GM23338 (cell line): ENCODE data around the gene MCC. TPM values are rescaled to one million over a fixed set of nuclear protein-coding genes. Genes with fewer than 3 reads are reported as not detected.

Experiments
- ATAC-seq: fragments of 200-7000 bp; cut with Tn5 transposase; 3 replicates; pipeline ENCODE4 v1.9.1; 2020
- DNase-seq: peaks from one replicate; pipeline ENCODE4 v3.0.0-alpha.2; 2015; ENCODE audit warnings: low spot score
- H2AFZ ChIP-seq: fragments of 200-600 bp; sonication (generic); 2 replicates; pipeline ENCODE4 v1.8.0; 2016; ENCODE audit warnings: antibody characterized with exemption, mild to moderate bottlenecking, moderate library complexity
- H3F3A ChIP-seq: fragments of 200-600 bp; sonication (generic); replicated peaks from 2 replicates; pipeline ENCODE4 v1.8.0; 2017; ENCODE audit warnings: antibody characterized with exemption, mixed run types, low read depth
- H3K27ac ChIP-seq: fragments of 200-600 bp; sonication (generic); 2 replicates; pipeline ENCODE4 v1.6.1; 2016; ENCODE audit warnings: low read depth
- H3K27me3 ChIP-seq: fragments of 200-600 bp; sonication (generic); 2 replicates; pipeline ENCODE4 v1.8.0; 2016; ENCODE audit warnings: mild to moderate bottlenecking, mixed run types, moderate library complexity; ENCODE audit not compliant: insufficient read depth
- H3K36me3 ChIP-seq: fragments of 200-600 bp; sonication (generic); 2 replicates; pipeline ENCODE4 v1.8.0; 2016; ENCODE audit warnings: mild to moderate bottlenecking; ENCODE audit not compliant: insufficient read depth
- H3K4me1 ChIP-seq: fragments of 200-600 bp; sonication (generic); 2 replicates; pipeline ENCODE4 v1.8.0; 2016; ENCODE audit warnings: mild to moderate bottlenecking, moderate library complexity; ENCODE audit not compliant: insufficient read depth
- H3K4me2 ChIP-seq: fragments of 200-600 bp; sonication (generic); 2 replicates; pipeline ENCODE4 v1.7.1; 2017; ENCODE audit warnings: mixed run types
- H3K4me3 ChIP-seq: fragments of 200-600 bp; sonication (generic); 2 replicates; pipeline ENCODE4 v1.6.1; 2016; ENCODE audit warnings: mixed run types
- H3K79me2 ChIP-seq: fragments of 200-600 bp; sonication (generic); replicated peaks from 2 replicates; pipeline ENCODE4 v1.8.0; 2017; ENCODE audit warnings: mild to moderate bottlenecking; ENCODE audit not compliant: insufficient read depth
- H3K9me2 ChIP-seq: fragments of 200-600 bp; sonication (generic); 2 replicates; pipeline ENCODE4 v1.8.0; 2017; ENCODE audit not compliant: insufficient read depth
- H4K20me1 ChIP-seq: fragments of 200-600 bp; sonication (generic); replicated peaks from 2 replicates; pipeline ENCODE4 v1.8.0; 2017; ENCODE audit warnings: mild to moderate bottlenecking; ENCODE audit not compliant: insufficient read depth
- H3K27ac Mint-ChIP-seq: 2 replicates; pipeline ENCODE4 v1.8.0; 2020; ENCODE audit warnings: inconsistent platforms, mild to moderate bottlenecking, moderate library complexity, mixed read lengths
- H3K27me3 Mint-ChIP-seq: 3 replicates; pipeline ENCODE4 v1.8.0; 2022; ENCODE audit warnings: low read depth, mild to moderate bottlenecking, moderate library complexity, mixed read lengths, inconsistent platforms; ENCODE audit not compliant: insufficient read depth, poor library complexity
- H3K36me3 Mint-ChIP-seq: 3 replicates; pipeline ENCODE4 v1.8.0; 2021; ENCODE audit warnings: low read depth, mild to moderate bottlenecking, inconsistent platforms, moderate library complexity, mixed read lengths
- H3K4me1 Mint-ChIP-seq: 3 replicates; pipeline ENCODE4 v1.8.0; 2020; ENCODE audit warnings: mild to moderate bottlenecking, inconsistent platforms, mixed read lengths
- H3K4me3 Mint-ChIP-seq: 3 replicates; pipeline ENCODE4 v1.8.0; 2021; ENCODE audit warnings: moderate library complexity, mild to moderate bottlenecking, inconsistent platforms, mixed read lengths
- H3K9me3 Mint-ChIP-seq: 3 replicates; pipeline ENCODE4 v1.8.0; 2020; ENCODE audit warnings: moderate library complexity, mild to moderate bottlenecking, inconsistent platforms, mixed read lengths
- CREB1 ChIP-seq: fragments of 250-450 bp; sonication (Bioruptor Pico); IDR thresholded peaks from 2 replicates; pipeline ENCODE4 v1.5.0; 2020; ENCODE audit warnings: low read depth, mild to moderate bottlenecking, moderate library complexity
- EZH2 ChIP-seq: fragments of 200-600 bp; sonication (generic); IDR thresholded peaks from one replicate; pipeline ENCODE4 v1.8.0; 2017; ENCODE audit warnings: antibody characterized with exemption, mild to moderate bottlenecking, low read depth; ENCODE audit not compliant: unreplicated experiment
- EZH2phosphoT487 ChIP-seq: fragments of 200-600 bp; sonication (generic); IDR thresholded peaks from one replicate; pipeline ENCODE4 v1.8.1; 2018; ENCODE audit warnings: antibody characterized with exemption; ENCODE audit not compliant: unreplicated experiment
- JUNB ChIP-seq: IDR thresholded peaks from one replicate; pipeline ENCODE4 v1.6.1; 2016; ENCODE audit warnings: antibody characterized with exemption; ENCODE audit not compliant: unreplicated experiment
- NANOG ChIP-seq: IDR thresholded peaks from 2 replicates; pipeline ENCODE4 v1.6.1; 2016; ENCODE audit warnings: antibody characterized with exemption, borderline replicate concordance
- POLR2AphosphoS5 ChIP-seq: IDR thresholded peaks from 2 replicates; pipeline ENCODE4 v1.6.1; 2016; ENCODE audit warnings: antibody characterized with exemption, low read depth
- REST ChIP-seq: IDR thresholded peaks from one replicate; pipeline ENCODE4 v1.6.1; 2018; ENCODE audit warnings: antibody characterized with exemption; ENCODE audit not compliant: unreplicated experiment
- STAT1 ChIP-seq: IDR thresholded peaks from one replicate; pipeline ENCODE4 v1.6.1; 2016; ENCODE audit warnings: antibody characterized with exemption; ENCODE audit not compliant: unreplicated experiment
- ZNF114 ChIP-seq: fragments of 250-450 bp; sonication (Bioruptor Pico); IDR thresholded peaks from 2 replicates; pipeline ENCODE4 v1.5.0; 2020; ENCODE audit warnings: mild to moderate bottlenecking, moderate library complexity
- ZNF331 ChIP-seq: fragments of 250-450 bp; sonication (Bioruptor Pico); IDR thresholded peaks from 2 replicates; pipeline ENCODE4 v1.5.0; 2020; ENCODE audit warnings: low read depth, mild to moderate bottlenecking, moderate library complexity
- ZNF462 ChIP-seq: fragments of 250-450 bp; sonication (Bioruptor Pico); IDR thresholded peaks from 2 replicates; pipeline ENCODE4 v1.5.0; 2020; ENCODE audit warnings: mild to moderate bottlenecking, moderate library complexity
- polyA plus RNA-seq: library from polyadenylated mRNA; unstranded; fragments of >200 nt; fragmentation: Nextera tagmentation; extraction: Ambion mirVana; gene quantifications from 2 replicates; pipeline ENCODE4 v1.2.1, GENCODE V29; 2016
- total RNA-seq: library from RNA; depleted of rRNA; stranded (reverse); fragments of >200 nt; shearing (Covaris generic); gene quantifications from 2 replicates; pipeline ENCODE4 v1.2.3, GENCODE V29; 2014
- TF ChIP-seq, protein P1 (sequence below): IDR thresholded peaks from 2 replicates; pipeline ENCODE4 v1.6.1; 2016; ENCODE audit warnings: antibody characterized with exemption
- TF ChIP-seq, protein P2 (sequence below), 2 experiments: fragments of 200-600 bp in 1 of 2; sonication (generic) in 1 of 2; conservative IDR thresholded peaks; 2 replicates each; pipeline versions ENCODE4 v1.5.1 to v1.6.1; 2016 to 2017; ENCODE audit warnings: antibody characterized with exemption in 2 of 2, low read depth in 2 of 2, mild to moderate bottlenecking in 2 of 2, moderate library complexity in 1 of 2

The MCC gene
- total and polyA plus RNA-seq, 2 experiments from 2014 or later = 3.8 to 10.1 TPM

DNA sequence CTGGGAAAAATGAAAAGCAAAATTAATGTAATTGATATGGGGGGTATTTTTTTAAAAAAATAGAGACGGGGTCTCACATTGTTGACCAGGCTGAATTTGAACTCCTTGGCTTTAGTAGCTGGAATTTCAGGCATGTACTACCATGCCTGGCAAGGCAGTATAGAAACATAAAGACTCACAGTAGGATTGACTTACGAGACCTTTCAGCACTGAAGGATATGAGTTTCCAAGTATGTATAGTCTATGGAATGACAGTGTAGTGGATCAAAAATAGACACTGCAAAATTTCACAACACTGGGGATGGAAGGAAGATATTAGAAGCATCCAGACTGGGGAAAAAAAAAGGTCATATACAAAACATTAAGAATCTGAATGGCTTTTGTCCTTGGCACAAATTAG is 504.9 kb downstream of the MCC start:
- H3K27ac Mint-ChIP-seq = no peak overlapping the region
- peaks cover 43% of the 10 kb centered on the region; the same call in 1 of the 2 replicates for H4K20me1 ChIP-seq
- peak overlapping the region; percentile 20; the same call in 1 of the 2 replicates for H3K27ac ChIP-seq
- H3K4me3 ChIP-seq = no peak overlapping the region
- H3K4me1 Mint-ChIP-seq = peaks cover 56% of the 10 kb centered on the region
- H3K36me3 Mint-ChIP-seq = peaks cover 19% of the 10 kb centered on the region; the same call in 2 of the 3 replicates
- ATAC-seq = peak; percentile 74
- H3K9me3 Mint-ChIP-seq = no peaks in the 10 kb centered on the region
- H3F3A ChIP-seq = no peaks in the 10 kb centered on the region
- H3K4me2 ChIP-seq = peak overlapping the region; percentile 37
- peak; percentile 49 for DNase-seq
- peaks cover 99% of the 10 kb centered on the region for H3K79me2 ChIP-seq
- no peak overlapping the region for H3K4me3 Mint-ChIP-seq
- no peak for TF ChIP-seq EZH2
- TF ChIP-seq ZNF331 (CRISPR knock-in tag) = no peak
- no peak for TF ChIP-seq ZNF462 (CRISPR knock-in tag)
- TF ChIP-seq CREB1 (CRISPR knock-in tag) = no peak
- TF ChIP-seq, protein P1, sequence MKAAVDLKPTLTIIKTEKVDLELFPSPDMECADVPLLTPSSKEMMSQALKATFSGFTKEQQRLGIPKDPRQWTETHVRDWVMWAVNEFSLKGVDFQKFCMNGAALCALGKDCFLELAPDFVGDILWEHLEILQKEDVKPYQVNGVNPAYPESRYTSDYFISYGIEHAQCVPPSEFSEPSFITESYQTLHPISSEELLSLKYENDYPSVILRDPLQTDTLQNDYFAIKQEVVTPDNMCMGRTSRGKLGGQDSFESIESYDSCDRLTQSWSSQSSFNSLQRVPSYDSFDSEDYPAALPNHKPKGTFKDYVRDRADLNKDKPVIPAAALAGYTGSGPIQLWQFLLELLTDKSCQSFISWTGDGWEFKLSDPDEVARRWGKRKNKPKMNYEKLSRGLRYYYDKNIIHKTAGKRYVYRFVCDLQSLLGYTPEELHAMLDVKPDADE = no peak
- TF ChIP-seq, protein P2, sequence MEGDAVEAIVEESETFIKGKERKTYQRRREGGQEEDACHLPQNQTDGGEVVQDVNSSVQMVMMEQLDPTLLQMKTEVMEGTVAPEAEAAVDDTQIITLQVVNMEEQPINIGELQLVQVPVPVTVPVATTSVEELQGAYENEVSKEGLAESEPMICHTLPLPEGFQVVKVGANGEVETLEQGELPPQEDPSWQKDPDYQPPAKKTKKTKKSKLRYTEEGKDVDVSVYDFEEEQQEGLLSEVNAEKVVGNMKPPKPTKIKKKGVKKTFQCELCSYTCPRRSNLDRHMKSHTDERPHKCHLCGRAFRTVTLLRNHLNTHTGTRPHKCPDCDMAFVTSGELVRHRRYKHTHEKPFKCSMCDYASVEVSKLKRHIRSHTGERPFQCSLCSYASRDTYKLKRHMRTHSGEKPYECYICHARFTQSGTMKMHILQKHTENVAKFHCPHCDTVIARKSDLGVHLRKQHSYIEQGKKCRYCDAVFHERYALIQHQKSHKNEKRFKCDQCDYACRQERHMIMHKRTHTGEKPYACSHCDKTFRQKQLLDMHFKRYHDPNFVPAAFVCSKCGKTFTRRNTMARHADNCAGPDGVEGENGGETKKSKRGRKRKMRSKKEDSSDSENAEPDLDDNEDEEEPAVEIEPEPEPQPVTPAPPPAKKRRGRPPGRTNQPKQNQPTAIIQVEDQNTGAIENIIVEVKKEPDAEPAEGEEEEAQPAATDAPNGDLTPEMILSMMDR (conservative IDR thresholded peaks at IDR 0.05; ENCODE audit: low read depth in 2 of 2) = no peak
- no peak for TF ChIP-seq ZNF114 (CRISPR knock-in tag)
- no peak for TF ChIP-seq REST
- no peak for TF ChIP-seq STAT1
- no peak for TF ChIP-seq POLR2AphosphoS5
- no peak for TF ChIP-seq NANOG
- TF ChIP-seq JUNB = no peak
- no peak for TF ChIP-seq EZH2phosphoT487
- H3K4me1 ChIP-seq = peaks cover 45% of the 10 kb centered on the region
- no peaks in the 10 kb centered on the region for H3K36me3 ChIP-seq
- peaks cover 3% of the 10 kb centered on the region for H3K27me3 Mint-ChIP-seq
- H3K27me3 ChIP-seq = no peaks in the 10 kb centered on the region
- H3K9me2 ChIP-seq = no peaks in the 10 kb centered on the region
- no peak overlapping the region for H2AFZ ChIP-seq
